GM12878 (cell line): ENCODE data around the gene AREG. TPM values are rescaled to one million over a fixed set of nuclear protein-coding genes. Genes with fewer than 3 reads are reported as not detected.
A peak's percentile ranks its signal among the peaks of the same experiment; 100 is the strongest.

ENCODE experiments used
- ATF7 ChIP-seq: fragments of 450-650 bp; IDR thresholded peaks from 2 replicates; pipeline ENCODE4 v1.6.1; 2016; ENCODE audit warnings: low read depth, mild to moderate bottlenecking
- BACH1 ChIP-seq: fragments of 450-650 bp; IDR thresholded peaks from 2 replicates; pipeline ENCODE4 v1.6.1; 2017; ENCODE audit warnings: mild to moderate bottlenecking, borderline replicate concordance
- BMI1 ChIP-seq: fragments of 450-650 bp; IDR thresholded peaks from 2 replicates; pipeline ENCODE4 v1.6.1; 2016; ENCODE audit warnings: mild to moderate bottlenecking, moderate library complexity, borderline replicate concordance
- CHD2 ChIP-seq: IDR thresholded peaks from 2 replicates; pipeline ENCODE4 v1.6.1; 2011; ENCODE audit warnings: low read depth, low read length, improper control_type of control experiment, borderline replicate concordance
- CREB1 ChIP-seq: IDR thresholded peaks from 2 replicates; pipeline ENCODE4 v1.6.1; 2012; ENCODE audit warnings: low read depth, mild to moderate bottlenecking, inconsistent platforms
- EP300 ChIP-seq, 2 experiments: fragments of 150-350 bp in 1 of 2; IDR thresholded peaks; 2 replicates each; pipeline ENCODE4 v1.6.1; 2011 to 2012; ENCODE audit warnings: low read depth in 2 of 2, low read length in 2 of 2, borderline replicate concordance in 1 of 2, improper control_type of control experiment in 1 of 2, inconsistent platforms in 1 of 2; ENCODE audit not compliant: control insufficient read depth in 1 of 2
- GATAD2B ChIP-seq: fragments of 450-650 bp; conservative IDR thresholded peaks from 2 replicates; pipeline ENCODE4 v1.6.1; 2017; ENCODE audit warnings: low read depth, mild to moderate bottlenecking, moderate library complexity
- HDAC6 ChIP-seq: fragments of 200-600 bp; sonication (generic); IDR thresholded peaks from one replicate; pipeline ENCODE4 v1.8.0; 2017; ENCODE audit warnings: antibody characterized with exemption; ENCODE audit not compliant: unreplicated experiment
- MTA2 ChIP-seq: fragments of 450-650 bp; IDR thresholded peaks from 2 replicates; pipeline ENCODE4 v1.6.1; 2016; ENCODE audit warnings: low read depth, mild to moderate bottlenecking, moderate library complexity
- NFXL1 ChIP-seq: fragments of 450-650 bp; IDR thresholded peaks from 2 replicates; pipeline ENCODE4 v1.6.1; 2017; ENCODE audit warnings: antibody characterized with exemption, mild to moderate bottlenecking, borderline replicate concordance
- NR2F1 ChIP-seq: fragments of 450-650 bp; conservative IDR thresholded peaks from 2 replicates; pipeline ENCODE4 v1.6.1; 2017; ENCODE audit warnings: mild to moderate bottlenecking
- NRF1 ChIP-seq: conservative IDR thresholded peaks from 2 replicates; pipeline ENCODE4 v1.6.1; 2011; ENCODE audit warnings: mild to moderate bottlenecking, low read depth, low read length, improper control_type of control experiment
- RB1 ChIP-seq: fragments of 450-650 bp; formaldehyde crosslinking; IDR thresholded peaks from 2 replicates; pipeline ENCODE4 v1.6.1; 2017; ENCODE audit warnings: mild to moderate bottlenecking, borderline replicate concordance
- RUNX3 ChIP-seq: IDR thresholded peaks from 2 replicates; pipeline ENCODE4 v1.6.1; 2012; ENCODE audit warnings: low read length, inconsistent platforms
- SMC3 ChIP-seq: IDR thresholded peaks from 2 replicates; pipeline ENCODE4 v1.6.1; 2011; ENCODE audit warnings: low read length, improper control_type of control experiment, borderline replicate concordance
- SUPT20H ChIP-seq: IDR thresholded peaks from 2 replicates; pipeline ENCODE4 v1.6.1; 2011; ENCODE audit warnings: low read depth, mild to moderate bottlenecking, low read length, moderate library complexity, borderline replicate concordance; ENCODE audit not compliant: control insufficient read depth
- TCF12 ChIP-seq: IDR thresholded peaks from 2 replicates; pipeline ENCODE4 v1.6.1; 2011; ENCODE audit warnings: low read depth, mild to moderate bottlenecking, low read length
- ZNF274 ChIP-seq: IDR thresholded peaks from one replicate; pipeline ENCODE4 v1.8.0; 2011; ENCODE audit not compliant: insufficient read length, insufficient read depth
- polyA plus RNA-seq, 11 experiments: library from polyadenylated mRNA; depleted of rRNA in 4 of 11; unstranded in 6 of 11; stranded (reverse) in 5 of 11; fragments of >200 nt; fragmentation: Nextera tagmentation in 4 of 11; fragmentation: Illumina TruSeq in 1 of 11; extraction: Ambion mirVana in 4 of 11; extraction: Trizol in 1 of 11; gene quantifications; 1 replicate in 1 of 11; 2 replicates in 10 of 11; pipeline versions ENCODE4 v1.2.1 to v1.2.3, GENCODE V29; 2011 to 2016; ENCODE audit warnings: inconsistent platforms in 2 of 11, missing spikeins in 2 of 11, low read depth in 1 of 11
- total RNA-seq, 4 experiments: library from RNA; depleted of rRNA in 3 of 4; stranded (reverse); fragments of >200 nt in 3 of 4; fragmentation: Illumina TruSeq in 1 of 4; extraction: Trizol in 1 of 4; gene quantifications; 2 replicates each; pipeline versions ENCODE4 v1.2.1 to v1.2.3, GENCODE V29; 2013 to 2021
- TF ChIP-seq, protein P1 (sequence below): IDR thresholded peaks from 2 replicates; pipeline ENCODE4 v1.6.1; 2011; ENCODE audit warnings: low read depth, mild to moderate bottlenecking, low read length, moderate library complexity, borderline replicate concordance; ENCODE audit errors: extremely low read depth

AREG gene
- total and polyA plus RNA-seq, 10 of the 15 experiments (the other 5 are each of a cell fraction or from before 2014, with no cell fraction given): 0.25 to 0.37 TPM; not detected in 8

DNA sequence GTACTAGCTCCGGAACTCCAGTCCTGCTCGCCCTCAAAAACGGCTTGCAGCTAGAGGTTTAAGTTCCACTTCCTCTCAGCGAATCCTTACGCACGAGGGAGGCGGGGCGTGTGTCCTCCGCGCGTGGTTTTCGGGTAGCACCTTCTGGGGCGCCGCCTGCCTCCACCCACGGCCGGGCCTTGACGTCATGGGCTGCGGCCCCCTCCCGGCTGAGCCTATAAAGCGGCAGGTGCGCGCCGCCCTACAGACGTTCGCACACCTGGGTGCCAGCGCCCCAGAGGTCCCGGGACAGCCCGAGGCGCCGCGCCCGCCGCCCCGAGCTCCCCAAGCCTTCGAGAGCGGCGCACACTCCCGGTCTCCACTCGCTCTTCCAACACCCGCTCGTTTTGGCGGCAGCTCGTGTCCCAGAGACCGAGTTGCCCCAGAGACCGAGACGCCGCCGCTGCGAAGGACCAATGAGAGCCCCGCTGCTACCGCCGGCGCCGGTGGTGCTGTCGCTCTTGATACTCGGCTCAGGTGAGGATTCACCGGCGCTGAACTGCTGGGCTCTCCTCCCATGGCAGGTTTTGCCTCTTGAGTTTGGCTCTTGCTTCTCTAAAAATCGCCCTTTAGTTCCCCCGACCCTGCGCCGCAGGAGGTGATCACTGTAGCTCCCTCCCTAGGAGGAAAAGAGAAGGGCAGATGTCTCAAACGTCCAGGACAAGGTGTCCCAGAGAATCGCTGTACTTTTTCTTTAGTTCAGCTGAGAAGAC lies at the start of gene AREG (continued):
- TF ChIP-seq BACH1 (peak; percentile 76; the same call in 1 of the 2 replicates), CREB1 (peak; percentile 30; the same call in 1 of the 2 replicates), GATAD2B (peak; percentile 62; the same call in 1 of the 2 replicates), ATF7 (peak; percentile 63), ZNF274 (no peak), SMC3 (peak; percentile 11; the same call in 1 of the 2 replicates), SUPT20H (no peak), HDAC6 (no peak), NFXL1 (no peak), NRF1 (no peak), RB1 (no peak), CHD2 (no peak), MTA2 (peak; percentile 35; the same call in 1 of the 2 replicates), EP300 (IDR thresholded peaks at IDR 0.05; ENCODE audit: borderline replicate concordance in 1 of 2, control insufficient read depth in 1 of 2, low read depth in 2 of 2, low read length in 2 of 2) (peak; percentile 58 to 69; a peak in 2 of 4 replicates), BMI1 (peak; percentile 19; the same call in 1 of the 2 replicates), NR2F1 (peak; percentile 26; the same call in 1 of the 2 replicates), RUNX3 (no peak; the same call in 1 of the 2 replicates), TCF12 (0 out of 2 replicates have a peak, but pooled peaks have one; percentile 44)
- TF ChIP-seq, protein P1, sequence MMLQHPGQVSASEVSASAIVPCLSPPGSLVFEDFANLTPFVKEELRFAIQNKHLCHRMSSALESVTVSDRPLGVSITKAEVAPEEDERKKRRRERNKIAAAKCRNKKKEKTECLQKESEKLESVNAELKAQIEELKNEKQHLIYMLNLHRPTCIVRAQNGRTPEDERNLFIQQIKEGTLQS: no peak
- TF ChIP-seq, all 136 proteins: peak for 22
